ENCODE data around the gene EGFL6. TPM values are rescaled to one million over a fixed set of nuclear protein-coding genes. Genes with fewer than 3 reads are reported as not detected.

The EGFL6 gene
- total and polyA plus RNA-seq, 4 donors, result 0.02 to 0.23 TPM; not detected in 2

- H3K27ac ChIP-seq (ENCODE audit: low read depth in 1 of 2, low read length in 2 of 2), result no peak overlapping the region
- no peaks in the 10 kb centered on the region for H3K36me3 ChIP-seq (ENCODE audit: control insufficient read depth in 4 of 4, insufficient read depth in 3 of 4, low read depth in 1 of 4, low read length in 3 of 4)
- H3K4me3 ChIP-seq (ENCODE audit: low read depth in 1 of 3, low read length in 3 of 3), result no peak overlapping the region
- 64% methylated on average over 3 of the region's 3 CpGs for WGBS
- no peak overlapping the region for H3K9ac ChIP-seq (ENCODE audit: low read depth in 1 of 2, low read length in 2 of 2)
- H3K4me1 ChIP-seq (ENCODE audit: control insufficient read depth in 4 of 4, insufficient read depth in 4 of 4, low read length in 3 of 4), result no peaks in the 10 kb centered on the region
- peaks cover 0 to 3% (median 0%) of the 10 kb centered on the region in 4 donors for H3K9me3 ChIP-seq (ENCODE audit: control insufficient read depth in 4 of 4, low read length in 3 of 4)
- TF ChIP-seq FOXA1 (IDR thresholded peaks at IDR 0.05) (no peak), MAX (IDR thresholded peaks at IDR 0.05) (no peak), RAD21 (IDR thresholded peaks at IDR 0.05) (peak; percentile 14 to 24), ATF3 (IDR thresholded peaks at IDR 0.05) (no peak), GABPA (IDR thresholded peaks at IDR 0.05 in 1 of 2, conservative IDR thresholded peaks at IDR 0.05 in 1 of 2) (no peak), NR2F2 (IDR thresholded peaks at IDR 0.05) (no peak), HNF4A (conservative IDR thresholded peaks at IDR 0.05) (no peak), EGR1 (IDR thresholded peaks at IDR 0.05; ENCODE audit: low read depth in 2 of 2) (no peak), CTCF (IDR thresholded peaks at IDR 0.05; ENCODE audit: low read depth, low read length, missing input control) (peak; percentile 17), HNF4G (IDR thresholded peaks at IDR 0.05) (no peak), SP1 (IDR thresholded peaks at IDR 0.05) (no peak), JUND (IDR thresholded peaks at IDR 0.05) (no peak)
- no peak for DNase-seq (ENCODE audit: low spot score)
- no peaks in the 10 kb centered on the region for H3K27me3 ChIP-seq (ENCODE audit: control insufficient read depth in 4 of 4, insufficient read depth in 4 of 4, low read length in 3 of 4)
These were observed 29.5 kb downstream of the EGFL6 start for GRCh38 chrX:13598877-13599276.

GRCh38 chrX:13599491-13599890 lies 30.1 kb downstream of the EGFL6 start:
- H3K9me3 ChIP-seq (ENCODE audit: control insufficient read depth in 4 of 4, low read length in 3 of 4), result peaks cover 0 to 3% (median 0%) of the 10 kb centered on the region in 4 donors
- H3K9ac ChIP-seq (ENCODE audit: low read depth in 1 of 2, low read length in 2 of 2), result no peak overlapping the region
- no peaks in the 10 kb centered on the region for H3K27me3 ChIP-seq (ENCODE audit: control insufficient read depth in 4 of 4, insufficient read depth in 4 of 4, low read length in 3 of 4)
- no peak overlapping the region for H3K27ac ChIP-seq (ENCODE audit: low read depth in 1 of 2, low read length in 2 of 2)
- no peaks in the 10 kb centered on the region for H3K36me3 ChIP-seq (ENCODE audit: control insufficient read depth in 4 of 4, insufficient read depth in 3 of 4, low read depth in 1 of 4, low read length in 3 of 4)
- no peak for TF ChIP-seq HNF4G (IDR thresholded peaks at IDR 0.05)
- TF ChIP-seq REST (IDR thresholded peaks at IDR 0.05), result no peak
- TF ChIP-seq EGR1 (IDR thresholded peaks at IDR 0.05; ENCODE audit: low read depth in 2 of 2), result no peak
- TF ChIP-seq GABPA (IDR thresholded peaks at IDR 0.05 in 1 of 2, conservative IDR thresholded peaks at IDR 0.05 in 1 of 2), result no peak
- TF ChIP-seq HNF4A (conservative IDR thresholded peaks at IDR 0.05), result no peak
- TF ChIP-seq CTCF (IDR thresholded peaks at IDR 0.05; ENCODE audit: low read depth, low read length, missing input control), result no peak
- TF ChIP-seq ZBTB33 (IDR thresholded peaks at IDR 0.05), result no peak
- no peak for TF ChIP-seq FOXA2 (IDR thresholded peaks at IDR 0.05)
- TF ChIP-seq JUND (IDR thresholded peaks at IDR 0.05), result no peak
- no peak for TF ChIP-seq SP1 (IDR thresholded peaks at IDR 0.05)
- no peak for TF ChIP-seq TAF1 (conservative IDR thresholded peaks at IDR 0.05)
- TF ChIP-seq FOXA1 (IDR thresholded peaks at IDR 0.05), result no peak
- no peak for TF ChIP-seq MAX (IDR thresholded peaks at IDR 0.05)
- no peak for TF ChIP-seq RAD21 (IDR thresholded peaks at IDR 0.05)
- no peak for TF ChIP-seq NR2F2 (IDR thresholded peaks at IDR 0.05)
- no peak for TF ChIP-seq YY1 (IDR thresholded peaks at IDR 0.05)
- no peak for TF ChIP-seq RXRA (IDR thresholded peaks at IDR 0.05)
- no peak for TF ChIP-seq ATF3 (IDR thresholded peaks at IDR 0.05)
- DNase-seq (ENCODE audit: low spot score), result no peak
- no peak overlapping the region for H3K4me3 ChIP-seq (ENCODE audit: low read depth in 1 of 3, low read length in 3 of 3)
- 95% methylated on average over 1 of the region's 1 CpG for WGBS
- no peaks in the 10 kb centered on the region for H3K4me1 ChIP-seq (ENCODE audit: control insufficient read depth in 4 of 4, insufficient read depth in 4 of 4, low read length in 3 of 4)
